Gastroesophageal sphincter (tissue), 3 donors: Measurements from ENCODE around the gene TGFBR3L.

Source experiments
- POLR2A ChIP-seq, 2 donors: fragments of 450-650 bp; IDR thresholded peaks; one replicate each; pipeline ENCODE4 v1.6.1; 2017; ENCODE audit warnings: antibody characterized with exemption in 2 of 2, mild to moderate bottlenecking in 2 of 2, moderate library complexity in 1 of 2
- POLR2AphosphoS5 ChIP-seq: sonication (generic); formaldehyde crosslinking; IDR thresholded peaks from one replicate; pipeline ENCODE4 v1.6.1; 2017; ENCODE audit warnings: antibody characterized with exemption
- TF ChIP-seq, protein P1 (sequence below), 4 experiments: fragments of 200-600 bp in 2 of 4; fragments of 450-650 bp in 2 of 4; sonication (generic) in 1 of 4; IDR thresholded peaks; one replicate each; pipeline ENCODE4 v1.5.1; 2017 to 2019; ENCODE audit warnings: antibody characterized with exemption in 4 of 4, mild to moderate bottlenecking in 2 of 4, moderate library complexity in 2 of 4

GRCh38 chr19:7912144-7912696, 2.4 kb upstream of the TGFBR3L start:
- TF ChIP-seq, protein P1, sequence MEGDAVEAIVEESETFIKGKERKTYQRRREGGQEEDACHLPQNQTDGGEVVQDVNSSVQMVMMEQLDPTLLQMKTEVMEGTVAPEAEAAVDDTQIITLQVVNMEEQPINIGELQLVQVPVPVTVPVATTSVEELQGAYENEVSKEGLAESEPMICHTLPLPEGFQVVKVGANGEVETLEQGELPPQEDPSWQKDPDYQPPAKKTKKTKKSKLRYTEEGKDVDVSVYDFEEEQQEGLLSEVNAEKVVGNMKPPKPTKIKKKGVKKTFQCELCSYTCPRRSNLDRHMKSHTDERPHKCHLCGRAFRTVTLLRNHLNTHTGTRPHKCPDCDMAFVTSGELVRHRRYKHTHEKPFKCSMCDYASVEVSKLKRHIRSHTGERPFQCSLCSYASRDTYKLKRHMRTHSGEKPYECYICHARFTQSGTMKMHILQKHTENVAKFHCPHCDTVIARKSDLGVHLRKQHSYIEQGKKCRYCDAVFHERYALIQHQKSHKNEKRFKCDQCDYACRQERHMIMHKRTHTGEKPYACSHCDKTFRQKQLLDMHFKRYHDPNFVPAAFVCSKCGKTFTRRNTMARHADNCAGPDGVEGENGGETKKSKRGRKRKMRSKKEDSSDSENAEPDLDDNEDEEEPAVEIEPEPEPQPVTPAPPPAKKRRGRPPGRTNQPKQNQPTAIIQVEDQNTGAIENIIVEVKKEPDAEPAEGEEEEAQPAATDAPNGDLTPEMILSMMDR (IDR thresholded peaks at IDR 0.05) = no peak
- TF ChIP-seq POLR2A (IDR thresholded peaks at IDR 0.05) = no peak
- TF ChIP-seq POLR2AphosphoS5 = no peak
